Measurements from ENCODE around the gene ABHD3. TPM values are rescaled to one million over a fixed set of nuclear protein-coding genes. Genes with fewer than 3 reads are reported as not detected.

ABHD3 gene, protein sequence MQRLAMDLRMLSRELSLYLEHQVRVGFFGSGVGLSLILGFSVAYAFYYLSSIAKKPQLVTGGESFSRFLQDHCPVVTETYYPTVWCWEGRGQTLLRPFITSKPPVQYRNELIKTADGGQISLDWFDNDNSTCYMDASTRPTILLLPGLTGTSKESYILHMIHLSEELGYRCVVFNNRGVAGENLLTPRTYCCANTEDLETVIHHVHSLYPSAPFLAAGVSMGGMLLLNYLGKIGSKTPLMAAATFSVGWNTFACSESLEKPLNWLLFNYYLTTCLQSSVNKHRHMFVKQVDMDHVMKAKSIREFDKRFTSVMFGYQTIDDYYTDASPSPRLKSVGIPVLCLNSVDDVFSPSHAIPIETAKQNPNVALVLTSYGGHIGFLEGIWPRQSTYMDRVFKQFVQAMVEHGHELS
- total RNA-seq, result 100 to 1,000 TPM in 2 of 3 donors, 10 to 100 TPM in 1; 82.7 to 160 (median 150) TPM
- long read RNA-seq, donor 1, transcript ABHD3-201 (9 exons, 2,064 nt), result major isoform, 112 of 141 reads
- long read RNA-seq, donor 1, partial matches to known transcripts, result 3 of 141 reads
- long read RNA-seq, donor 1, other reads (novel, unspliced or antisense), result 24 of 141 reads
- long read RNA-seq, donor 2, transcript ABHD3-201 (9 exons, 2,064 nt), result major isoform, 129 of 176 reads
- long read RNA-seq, donor 2, transcript ABHD3-202 (5 exons, 877 nt), result minor isoform, 9 of 176 reads
- long read RNA-seq, donor 2, partial matches to known transcripts, result 15 of 176 reads
- long read RNA-seq, donor 2, other reads (novel, unspliced or antisense), result 19 of 176 reads

DNA sequence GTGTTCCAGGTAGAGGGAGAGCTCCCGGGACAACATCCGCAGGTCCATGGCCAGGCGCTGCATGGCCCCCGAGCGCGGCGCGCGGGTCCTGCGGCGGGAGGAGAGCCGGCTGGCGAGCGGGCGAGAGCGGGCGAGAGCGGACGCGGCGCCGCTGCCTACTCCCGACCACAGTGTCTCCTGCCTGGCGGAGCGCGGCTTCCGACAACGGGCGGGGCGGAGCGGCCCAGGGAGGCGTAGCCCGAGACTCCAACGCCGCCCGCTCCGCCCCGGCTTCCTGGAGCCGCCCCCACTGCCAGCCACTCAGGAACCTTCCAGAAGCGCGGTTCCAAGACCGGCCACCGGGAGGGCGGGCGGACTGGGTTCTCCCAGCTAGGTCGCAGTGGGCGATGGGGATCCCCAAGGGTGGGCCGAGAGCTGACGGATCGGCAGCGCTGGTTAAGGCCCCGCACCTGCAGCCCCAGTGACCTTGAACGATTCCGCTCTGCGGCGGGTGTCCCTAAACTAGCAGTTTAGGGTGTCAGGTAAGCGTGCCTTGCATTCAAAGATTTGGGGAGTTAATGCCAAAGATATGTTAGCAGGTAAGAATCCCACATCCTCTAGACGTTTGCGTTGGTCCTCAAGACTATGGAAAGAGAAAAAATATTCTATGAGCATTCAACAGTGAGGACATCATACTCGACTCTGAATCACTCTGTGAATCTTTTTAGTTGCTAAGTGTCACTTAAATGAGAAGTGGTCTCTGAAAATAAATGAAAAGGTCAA is at the start of gene ABHD3:
Gene ABHD3, minus strand, starts transcription at position 172 of the 762 bp plus-strand sequence. Its CDS starts 109 bp downstream, at position 63.
- Histone ChIP-seq H3K36me3 (ENCODE audit: low read depth) (no peaks in the 10 kb centered on the region), H3K4me1 (ENCODE audit: low read depth) (peaks cover 6% of the 10 kb centered on the region), H3K4me3 (peak within 1 kb of the TSS; percentile 88), H3K9me3 (no peaks in the 10 kb centered on the region)
- intact Hi-C loops (cut with DNase I, micrococcal nuclease), result no loop called here
- ATAC-seq (peak; percentile 97), DNase-seq (peak; percentile 96 to 97 (median 97))
- TF ChIP-seq, protein P1, sequence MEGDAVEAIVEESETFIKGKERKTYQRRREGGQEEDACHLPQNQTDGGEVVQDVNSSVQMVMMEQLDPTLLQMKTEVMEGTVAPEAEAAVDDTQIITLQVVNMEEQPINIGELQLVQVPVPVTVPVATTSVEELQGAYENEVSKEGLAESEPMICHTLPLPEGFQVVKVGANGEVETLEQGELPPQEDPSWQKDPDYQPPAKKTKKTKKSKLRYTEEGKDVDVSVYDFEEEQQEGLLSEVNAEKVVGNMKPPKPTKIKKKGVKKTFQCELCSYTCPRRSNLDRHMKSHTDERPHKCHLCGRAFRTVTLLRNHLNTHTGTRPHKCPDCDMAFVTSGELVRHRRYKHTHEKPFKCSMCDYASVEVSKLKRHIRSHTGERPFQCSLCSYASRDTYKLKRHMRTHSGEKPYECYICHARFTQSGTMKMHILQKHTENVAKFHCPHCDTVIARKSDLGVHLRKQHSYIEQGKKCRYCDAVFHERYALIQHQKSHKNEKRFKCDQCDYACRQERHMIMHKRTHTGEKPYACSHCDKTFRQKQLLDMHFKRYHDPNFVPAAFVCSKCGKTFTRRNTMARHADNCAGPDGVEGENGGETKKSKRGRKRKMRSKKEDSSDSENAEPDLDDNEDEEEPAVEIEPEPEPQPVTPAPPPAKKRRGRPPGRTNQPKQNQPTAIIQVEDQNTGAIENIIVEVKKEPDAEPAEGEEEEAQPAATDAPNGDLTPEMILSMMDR (IDR thresholded peaks at IDR 0.05), result peak; percentile 52

DNA sequence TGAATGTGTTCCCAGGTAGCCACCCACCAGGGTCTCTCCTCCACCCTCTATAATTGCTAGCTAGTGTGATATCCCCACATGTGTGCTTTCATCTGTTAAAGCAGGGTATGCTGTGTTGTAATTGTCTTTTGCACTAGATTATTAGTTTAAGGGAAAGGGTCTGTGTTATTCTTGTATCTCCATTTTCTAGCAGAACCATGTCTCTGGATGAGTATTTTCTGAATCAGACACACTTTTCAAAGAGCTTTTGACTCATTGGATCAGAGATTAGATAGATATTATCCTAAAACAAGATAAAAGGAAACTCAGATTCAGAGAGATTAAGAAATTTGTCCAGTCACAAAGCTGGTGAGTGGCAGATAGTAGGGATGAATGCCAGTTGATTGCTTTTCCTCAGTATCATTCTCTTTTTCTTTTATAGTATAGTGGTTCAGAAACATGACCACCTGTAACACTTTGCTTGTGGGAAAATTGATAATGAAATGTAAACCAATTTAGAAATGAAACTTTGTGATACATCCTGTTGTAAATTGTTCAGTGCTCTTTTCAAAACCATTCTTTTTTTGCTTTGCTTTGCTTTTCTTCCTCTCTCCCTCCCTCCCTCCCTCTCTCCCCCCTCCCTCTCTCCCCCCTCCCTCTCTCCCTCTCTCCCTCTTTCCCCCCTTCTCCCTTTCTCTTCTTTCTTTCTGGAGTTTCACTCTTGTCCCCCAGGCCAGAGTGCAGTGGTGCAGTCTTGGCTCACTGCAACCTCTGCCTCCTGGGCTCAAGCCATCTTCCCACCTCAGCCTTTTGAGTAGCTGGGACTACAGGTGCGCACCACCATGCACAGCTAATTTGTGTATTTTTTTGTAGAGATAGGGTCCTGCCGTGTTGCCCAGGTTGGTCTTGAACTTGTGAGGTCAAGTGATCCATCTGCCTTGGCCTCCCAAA is 43.5 kb upstream of the ABHD3 start:
- intact Hi-C loops (cut with DNase I, micrococcal nuclease), result no loop called here
- no peaks in the 10 kb centered on the region for H3K9me3 ChIP-seq
- ATAC-seq (no peak), DNase-seq (no peak)
- TF ChIP-seq, protein P1 (IDR thresholded peaks at IDR 0.05), result no peak
- H3K36me3 ChIP-seq (ENCODE audit: low read depth), result no peaks in the 10 kb centered on the region
- no peak overlapping the region for H3K4me3 ChIP-seq
- no peaks in the 10 kb centered on the region for H3K4me1 ChIP-seq (ENCODE audit: low read depth)

DNA sequence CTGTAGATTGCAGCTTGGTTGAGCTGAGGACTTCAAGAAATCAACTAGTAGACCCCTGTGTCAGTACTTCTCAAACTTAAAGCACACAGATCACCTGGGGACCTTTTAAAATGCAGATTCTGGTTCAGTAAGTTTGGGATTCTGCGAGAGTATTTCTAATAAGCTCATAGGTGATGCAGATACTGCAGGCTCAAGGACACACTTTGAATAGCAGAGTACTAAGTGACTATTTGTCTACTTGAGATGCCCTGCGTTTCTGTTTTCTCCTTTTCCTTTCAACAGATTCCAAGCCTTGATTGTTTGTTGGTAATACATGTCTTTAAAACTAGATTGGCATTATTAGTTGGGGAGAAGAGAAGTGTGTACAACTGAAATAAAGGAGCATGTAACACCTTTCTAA is 42.7 kb upstream of the ABHD3 start:
- intact Hi-C loops (cut with DNase I, micrococcal nuclease), result no loop called here
- ATAC-seq (no peak), DNase-seq (no peak)
- H3K9me3 ChIP-seq, result no peaks in the 10 kb centered on the region
- no peaks in the 10 kb centered on the region for H3K36me3 ChIP-seq (ENCODE audit: low read depth)
- H3K4me3 ChIP-seq, result no peak overlapping the region
- no peaks in the 10 kb centered on the region for H3K4me1 ChIP-seq (ENCODE audit: low read depth)
- TF ChIP-seq, protein P1 (IDR thresholded peaks at IDR 0.05), result no peak

DNA sequence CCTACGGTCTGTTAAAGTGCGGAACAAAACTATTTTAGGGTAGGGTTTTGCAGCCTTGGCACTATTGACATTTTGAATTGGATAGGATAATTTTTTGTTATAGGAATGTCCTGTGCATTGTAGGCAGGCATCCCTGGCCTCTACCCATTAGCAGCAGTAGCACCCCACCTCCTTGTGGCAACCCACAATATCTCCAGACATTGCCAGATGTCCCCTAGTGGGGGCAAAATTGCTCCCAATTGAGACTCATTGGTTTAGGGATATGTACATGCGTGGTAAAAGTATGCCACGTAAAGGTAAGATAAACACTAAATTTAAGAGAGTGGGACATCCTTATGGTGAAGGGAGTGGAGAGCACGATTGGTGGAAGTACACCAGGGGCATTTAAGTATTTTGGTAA is 40.7 kb upstream of the ABHD3 start:
- TF ChIP-seq, protein P1 (IDR thresholded peaks at IDR 0.05), result no peak
- ATAC-seq, result no peak
- H3K9me3 ChIP-seq, result no peaks in the 10 kb centered on the region
- H3K4me1 ChIP-seq (ENCODE audit: low read depth), result no peaks in the 10 kb centered on the region
- intact Hi-C loops (cut with DNase I, micrococcal nuclease), result no loop called here
- no peak for DNase-seq
- H3K36me3 ChIP-seq (ENCODE audit: low read depth), result no peaks in the 10 kb centered on the region
- no peak overlapping the region for H3K4me3 ChIP-seq

Data from mucosa of descending colon (tissue), 3 donors.